DMS153 (cell line): ENCODE measurements around the gene CR1L.
"Not testable (repeated sequence)": the region's sequence is repeated elsewhere in the genome, so short reads cannot be mapped to it uniquely, and the experiment has no call there.

Experiments
- DNase-seq: peaks from one replicate; lab custom pipeline; 2025; lab: John Stamatoyannopoulos, UW

The CR1L gene

DNA sequence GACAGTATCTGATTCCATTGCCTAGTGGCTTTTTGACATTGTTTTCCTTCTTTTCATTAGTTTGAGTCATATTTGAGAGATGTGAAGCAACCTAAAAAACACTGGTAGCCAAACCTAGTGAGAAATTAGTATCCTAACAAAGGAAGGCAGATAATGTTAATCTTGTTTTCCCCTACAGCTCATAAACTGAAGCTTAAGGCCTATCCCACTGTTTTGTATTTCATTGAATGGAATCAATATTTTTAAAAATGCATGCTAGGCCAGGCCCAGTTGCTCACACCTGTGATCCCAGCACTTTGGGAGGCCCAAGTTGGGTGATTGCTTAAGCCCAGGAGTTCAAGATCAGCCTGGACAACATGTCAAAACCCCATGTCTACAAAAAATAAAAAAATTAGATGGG, 1.2 kb downstream of the CR1L start:
- DNase-seq, result no peak

DNA sequence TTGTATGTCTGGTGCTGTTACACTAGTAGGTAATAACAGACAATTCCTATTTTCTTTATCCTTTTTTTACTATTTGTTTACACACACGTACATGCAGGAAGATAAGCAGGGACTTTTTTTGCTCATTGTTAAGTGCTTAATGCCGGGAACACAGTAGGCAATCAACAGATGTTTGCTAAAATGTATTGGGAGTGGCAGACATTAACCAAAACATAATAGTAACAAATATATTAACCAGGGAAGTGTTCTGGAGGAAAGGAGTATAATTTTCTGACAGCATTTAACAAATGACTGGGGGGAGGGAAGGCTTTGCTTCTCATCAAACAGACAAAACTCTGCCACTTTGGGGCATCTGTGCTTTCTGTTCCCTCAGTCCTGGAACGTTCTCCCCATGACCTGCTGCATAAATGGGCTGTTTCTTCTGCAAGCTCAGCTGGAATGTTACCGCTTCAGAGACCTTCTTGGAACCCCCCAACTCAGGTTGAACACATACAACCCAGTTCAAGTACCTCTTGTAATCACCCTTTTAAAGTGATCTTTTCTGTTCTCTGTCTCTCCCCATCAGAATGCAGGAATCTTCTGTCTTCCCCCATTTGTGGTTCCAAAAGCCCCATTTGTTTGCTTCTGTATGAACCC, 2.1 kb downstream of the CR1L start:
- peak; percentile 66 for DNase-seq

DNA sequence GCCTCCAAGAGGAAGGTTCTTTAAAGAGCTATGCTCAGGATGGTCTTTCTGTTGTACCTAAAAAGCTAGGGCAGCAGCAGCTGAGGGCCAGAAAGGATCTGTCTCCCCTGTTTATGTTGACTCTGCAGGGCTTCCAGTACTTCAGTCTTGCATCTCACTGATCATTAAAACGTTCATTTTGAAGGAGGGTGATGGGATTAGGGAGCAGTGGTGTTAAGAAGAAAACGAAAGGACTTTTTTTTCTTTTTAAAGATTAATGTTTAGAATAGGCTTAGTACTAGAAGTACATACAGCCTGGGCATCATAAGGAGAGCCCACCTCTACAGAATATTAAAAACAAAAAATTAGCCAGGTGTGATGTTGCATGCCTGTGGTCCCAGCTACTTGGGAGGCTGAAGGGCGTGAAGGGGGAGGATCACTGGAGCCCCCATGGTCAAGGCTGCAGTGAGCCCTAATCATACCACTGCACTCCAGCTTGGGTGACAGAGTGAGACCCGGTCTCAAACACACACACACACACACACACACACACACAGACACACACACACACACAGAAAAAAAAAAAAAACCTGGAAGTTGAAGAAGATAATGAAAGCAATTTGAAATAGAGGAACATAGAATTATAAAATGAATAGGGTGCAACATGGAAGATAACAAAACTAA, 2.9 kb downstream of the CR1L start:
- DNase-seq, result peak; percentile 25

DNA sequence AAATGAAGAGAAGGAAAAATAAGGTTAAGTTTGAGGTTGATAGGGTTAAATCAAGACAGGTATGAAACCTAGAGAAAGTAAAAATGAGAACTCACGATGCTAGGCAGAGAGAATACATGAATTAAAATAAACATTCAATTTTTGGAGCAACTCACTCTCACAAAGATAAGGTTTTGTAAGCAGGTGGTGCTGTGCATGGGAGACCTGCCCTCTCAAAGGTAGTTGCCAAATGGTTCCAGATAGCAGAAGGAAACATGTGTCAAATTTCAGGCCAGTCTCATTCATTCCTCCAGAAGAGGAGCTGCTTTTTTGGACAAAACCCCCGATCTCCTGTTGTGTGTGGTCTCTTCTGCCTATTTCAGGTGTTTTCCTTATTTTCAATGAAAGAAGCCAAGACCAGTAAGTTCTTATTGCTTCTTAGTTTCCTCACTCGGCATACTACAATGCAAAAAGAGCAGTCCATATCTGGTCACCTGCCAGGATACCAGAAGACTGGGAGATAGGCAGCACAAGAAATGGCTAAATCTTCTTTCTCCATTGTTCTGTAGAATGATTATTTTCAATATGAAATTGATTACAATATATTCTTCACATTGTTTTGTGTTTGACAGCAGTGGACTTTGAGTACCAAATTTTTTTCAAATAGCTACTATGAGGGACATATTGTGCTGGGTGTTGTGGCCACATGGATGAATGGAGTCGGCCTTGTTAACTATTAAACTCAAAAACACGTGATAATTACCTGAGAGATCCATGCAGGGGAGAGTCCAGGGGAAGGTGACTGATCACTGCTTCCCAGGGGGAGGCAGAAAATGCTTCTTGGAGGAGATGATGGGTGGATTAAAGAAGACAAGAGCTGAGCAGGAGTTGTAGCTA, 3.6 kb downstream of the CR1L start:
- DNase-seq, result no peak

DNA sequence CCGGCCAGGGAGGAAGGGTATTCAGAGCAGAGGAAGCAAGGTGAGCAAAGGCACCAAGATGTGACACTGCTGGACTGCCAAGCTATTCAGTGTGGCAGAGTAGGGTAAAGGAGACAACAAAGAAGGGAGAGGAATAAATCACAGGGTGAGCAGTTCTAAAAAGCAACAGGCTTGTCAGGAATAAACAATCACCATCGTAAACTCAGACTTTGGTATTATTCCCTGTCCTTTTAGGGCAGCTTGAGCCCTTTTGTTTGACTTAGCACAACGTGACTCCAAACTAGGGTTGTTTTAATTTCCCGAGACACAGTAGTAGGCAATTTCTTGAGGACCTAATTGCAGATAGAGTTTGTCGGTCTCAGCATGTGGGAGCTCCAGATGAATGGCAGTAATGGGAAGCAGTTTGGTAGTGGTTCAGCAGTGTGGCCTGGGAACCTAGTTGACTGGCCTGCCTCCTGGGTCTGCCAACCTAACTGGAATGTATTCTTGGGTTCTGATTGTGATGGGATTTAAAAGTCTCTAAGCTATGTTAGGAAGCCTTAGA, 4.3 kb downstream of the CR1L start:
- no peak for DNase-seq

DNA sequence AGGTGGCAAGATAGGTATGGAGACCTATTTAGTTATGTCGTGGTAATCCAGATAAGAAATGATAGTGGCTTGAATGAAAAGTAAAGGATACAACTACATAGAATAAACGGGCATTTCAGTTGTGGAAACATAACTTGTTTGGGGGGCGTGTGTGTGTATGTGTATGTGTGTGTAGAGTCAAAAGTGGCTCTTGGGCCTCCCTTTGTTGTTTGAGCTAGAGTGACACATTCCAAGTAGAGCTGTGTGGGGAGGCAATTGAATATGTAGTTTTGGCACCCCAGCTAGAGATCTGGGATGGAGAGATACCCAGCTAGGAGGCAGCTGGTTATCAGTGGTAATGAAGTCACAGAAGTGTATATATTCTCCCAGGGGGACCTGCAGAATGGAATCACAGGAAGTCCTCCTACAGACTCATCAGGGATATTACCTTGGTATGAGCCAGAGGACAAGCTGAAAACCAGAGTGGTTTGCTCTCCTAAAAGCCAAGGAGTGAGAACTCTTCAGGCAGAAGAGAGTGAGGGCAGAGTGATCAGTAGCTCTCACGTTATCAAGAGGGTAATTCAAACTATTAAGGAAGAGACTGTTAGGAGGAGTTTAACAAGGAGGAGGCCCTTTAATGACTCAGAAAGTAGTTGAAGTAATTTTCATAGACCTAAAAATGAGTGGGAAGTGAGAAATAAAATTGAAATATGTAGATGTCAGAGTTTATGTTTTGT, 5.1 kb downstream of the CR1L start:
- DNase-seq, result no peak

DNA sequence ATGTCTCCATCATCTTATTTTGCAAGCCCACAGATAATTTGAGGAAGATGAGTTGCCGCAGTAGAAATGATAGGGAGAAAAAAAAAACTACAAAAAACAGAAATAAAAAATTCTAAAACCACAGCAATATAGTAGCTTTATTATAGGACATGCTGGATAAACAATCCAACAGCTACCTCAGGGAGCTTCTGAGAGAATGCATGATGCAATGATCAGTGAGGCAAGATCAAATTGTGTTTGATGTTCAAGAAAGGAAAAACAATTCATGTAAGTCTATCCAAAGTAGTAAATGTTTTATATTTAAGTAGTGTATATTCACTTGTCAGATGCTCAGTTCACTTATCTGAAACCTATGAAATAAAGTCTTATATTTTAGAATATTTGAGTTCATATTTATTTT, 6.7 kb downstream of the CR1L start:
- DNase-seq, result no peak

DNA sequence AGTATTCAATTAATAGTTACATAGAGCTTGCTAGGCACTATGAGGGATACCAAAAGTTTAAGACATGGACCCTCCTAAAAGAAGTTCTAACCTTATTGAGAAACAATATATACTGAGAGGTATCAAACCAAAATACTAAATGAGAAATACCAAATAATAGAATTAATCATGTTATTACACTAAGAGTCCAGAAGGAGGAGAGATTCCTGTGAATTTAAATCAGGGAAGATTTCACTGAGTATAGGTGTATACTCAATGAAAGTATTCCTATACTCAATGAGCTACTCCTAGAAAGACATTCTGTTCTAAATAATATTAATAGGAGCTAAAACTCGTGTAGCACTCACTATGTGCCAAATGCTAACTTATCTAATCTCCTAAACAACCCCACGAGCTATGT, 9.4 kb downstream of the CR1L start:
- no peak for DNase-seq

DNA sequence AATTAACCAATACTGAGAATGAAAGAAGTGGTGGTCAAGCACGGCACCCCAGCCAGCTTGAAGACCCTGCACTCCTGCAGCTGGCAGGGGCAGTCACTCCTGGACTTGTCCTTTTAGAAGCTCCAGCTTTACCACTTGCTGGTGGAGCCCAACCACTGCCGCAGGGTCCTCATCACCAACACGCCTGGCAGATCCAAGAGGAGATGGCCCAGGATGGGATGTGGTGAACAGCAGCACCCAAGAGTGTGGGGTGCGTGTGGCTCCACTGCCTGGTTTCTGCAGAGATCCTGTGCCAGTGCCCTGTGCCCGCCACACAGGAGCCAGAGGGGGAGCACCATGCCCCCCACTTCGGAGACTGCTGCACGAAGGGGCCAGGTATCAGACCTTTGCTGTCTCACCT, 13.5 kb downstream of the CR1L start:
- no peak for DNase-seq

DNA sequence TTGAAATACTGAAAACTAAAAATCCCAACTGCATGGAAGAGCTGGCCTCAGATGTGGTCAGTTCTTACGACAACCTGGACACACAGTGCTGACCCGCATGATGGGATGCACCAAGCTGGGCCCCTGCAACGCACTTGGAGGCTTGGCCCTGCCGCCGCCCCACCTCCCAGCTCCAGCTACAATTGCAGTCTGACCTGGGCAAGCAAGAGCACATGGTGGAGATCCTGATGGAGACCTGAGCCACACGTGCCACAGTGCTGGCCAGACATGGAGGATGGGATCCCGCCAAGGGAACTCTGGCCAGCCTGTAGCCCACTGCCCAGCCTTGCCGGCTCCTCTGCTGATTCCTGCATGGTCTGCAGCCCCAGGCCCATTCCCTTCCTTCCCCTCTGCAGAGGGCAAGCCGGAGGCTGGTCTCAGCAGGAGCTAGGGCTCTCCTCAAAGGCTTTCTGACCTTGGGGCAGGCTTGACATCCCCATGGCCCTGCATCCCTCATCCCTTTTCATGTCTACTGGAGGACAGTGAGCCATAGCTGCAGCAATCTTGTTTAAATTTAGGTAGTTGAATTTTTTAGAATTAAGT, 14.1 kb downstream of the CR1L start:
- no peak for DNase-seq

DNA sequence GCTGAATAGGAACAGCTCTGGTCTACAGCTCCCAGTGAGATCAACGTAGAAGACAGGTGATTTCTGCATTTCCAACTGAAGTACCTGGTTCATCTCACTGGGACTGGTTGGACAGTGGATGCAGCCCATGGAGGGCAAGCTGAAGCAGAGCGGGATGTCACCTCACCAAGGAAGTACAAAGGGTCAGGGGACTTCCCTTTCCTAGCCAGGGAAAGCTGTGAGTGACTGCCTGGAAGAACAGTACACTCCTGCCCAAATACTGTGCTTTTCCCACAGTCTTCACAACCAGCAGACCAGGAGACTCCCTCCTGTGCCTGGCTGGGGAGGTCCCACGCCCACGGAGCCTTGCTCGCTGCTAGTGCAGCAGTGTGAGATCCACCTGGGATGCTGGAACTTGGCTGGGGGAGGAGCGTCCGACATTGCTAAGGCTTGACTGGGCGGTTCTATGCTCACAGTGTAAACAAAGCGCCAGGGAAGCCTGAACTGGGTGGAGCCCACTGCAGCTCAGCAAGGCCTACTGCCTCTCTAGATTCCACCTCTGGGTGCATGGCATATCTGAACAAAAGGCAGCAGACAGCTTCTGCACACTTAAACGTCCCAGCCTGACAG, 14.7 kb downstream of the CR1L start:
- peak; percentile 48 for DNase-seq

DNA sequence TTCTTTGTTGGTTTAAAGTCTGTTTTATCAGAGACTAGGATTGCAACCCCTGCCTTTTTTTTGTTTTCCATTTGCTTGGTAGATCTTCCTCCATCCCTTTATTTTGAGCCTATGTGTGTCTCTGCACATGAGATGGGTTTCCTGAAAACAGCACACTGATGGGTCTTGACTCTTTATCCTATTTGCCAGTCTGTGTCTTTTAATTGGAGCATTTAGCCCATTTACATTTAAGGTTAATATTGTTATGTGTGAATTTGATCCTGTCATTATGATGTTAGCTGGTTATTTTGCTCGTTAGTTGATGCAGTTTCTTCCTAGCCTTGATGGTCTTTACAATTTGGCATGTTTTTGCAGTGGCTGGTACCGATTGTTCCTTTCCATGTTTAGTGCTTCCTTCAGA, 16.5 kb downstream of the CR1L start:
- DNase-seq, result not testable (repeated sequence)

DNA sequence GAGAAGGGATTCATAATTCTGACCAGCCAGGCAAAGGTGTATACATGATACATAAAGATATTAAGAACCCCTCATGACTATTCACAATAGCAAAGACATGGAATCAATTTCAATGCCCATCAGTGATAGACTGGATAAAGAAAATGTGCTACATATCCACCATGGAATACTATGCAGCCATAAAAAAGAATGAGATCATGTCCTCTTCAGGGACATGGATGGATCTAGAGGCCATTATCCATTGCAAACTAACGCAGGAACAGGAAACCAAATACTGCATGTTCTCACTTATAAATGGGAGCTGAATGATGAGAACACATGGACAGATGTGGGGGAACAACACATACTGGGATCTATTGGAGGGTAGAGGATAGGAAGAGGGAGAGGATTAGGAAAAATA, 21.4 kb downstream of the CR1L start:
- DNase-seq, result no peak

DNA sequence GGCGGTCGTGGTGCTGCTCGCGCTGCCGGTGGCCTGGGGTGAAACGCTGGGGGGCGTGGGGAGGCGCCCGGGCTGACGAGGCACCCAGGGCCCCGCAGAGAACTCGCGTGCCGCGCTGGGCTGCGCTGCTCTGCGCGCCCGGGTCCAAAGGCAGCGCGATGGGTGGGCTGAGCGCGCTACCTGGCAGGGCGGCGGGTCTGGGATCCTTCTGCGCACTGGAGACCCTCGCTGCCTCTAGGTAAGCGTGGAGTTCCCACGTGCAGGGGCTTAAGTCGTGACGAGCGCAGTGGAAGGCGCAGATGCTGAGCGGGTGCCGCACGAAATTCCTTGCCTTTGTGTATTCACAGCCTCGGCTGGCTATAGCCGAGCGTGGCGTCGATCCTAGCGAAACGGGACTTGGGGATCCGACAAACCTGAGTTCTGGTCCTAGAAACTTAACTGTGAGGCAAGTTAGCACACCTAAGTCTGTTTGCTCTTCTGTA, 24.6 kb downstream of the CR1L start:
- no peak for DNase-seq

DNA sequence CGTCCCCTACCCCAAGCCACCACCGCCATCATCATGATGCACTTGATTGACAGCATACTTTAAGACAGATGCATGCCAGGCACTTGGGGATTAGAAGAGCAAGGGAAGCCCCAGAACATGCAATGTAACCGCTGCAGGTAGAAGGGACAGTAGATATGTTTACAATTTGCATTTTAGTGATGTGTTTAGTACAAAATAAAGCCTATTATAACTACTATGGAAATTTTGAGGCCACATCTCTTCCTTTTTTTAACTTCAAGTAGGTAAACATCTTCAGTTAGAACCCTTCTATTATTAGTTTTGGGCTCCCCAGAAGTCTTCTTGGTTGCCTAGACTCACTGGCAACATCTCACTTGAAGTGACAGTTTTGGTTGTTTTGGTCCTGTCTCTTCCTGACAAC, 25.3 kb downstream of the CR1L start:
- no peak for DNase-seq

DNA sequence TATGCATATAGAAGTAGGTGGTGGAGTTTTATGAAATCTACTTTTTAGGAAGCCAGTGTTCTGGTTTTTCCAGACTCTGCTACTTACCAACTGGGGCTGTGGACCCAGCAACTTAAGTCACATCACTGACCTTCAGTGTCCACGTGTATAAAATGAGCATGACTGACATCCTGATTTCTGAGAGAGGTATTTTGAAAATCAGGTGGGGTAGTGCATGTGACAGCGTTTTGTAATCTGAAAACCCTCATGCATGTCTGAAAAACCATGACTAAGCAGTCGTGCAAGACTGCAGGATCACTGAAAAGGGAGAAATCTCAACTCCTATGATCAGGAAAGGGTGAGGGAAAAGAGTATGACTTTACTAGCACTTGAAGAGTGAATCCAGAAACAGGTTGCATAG, 26.1 kb downstream of the CR1L start:
- no peak for DNase-seq

DNA sequence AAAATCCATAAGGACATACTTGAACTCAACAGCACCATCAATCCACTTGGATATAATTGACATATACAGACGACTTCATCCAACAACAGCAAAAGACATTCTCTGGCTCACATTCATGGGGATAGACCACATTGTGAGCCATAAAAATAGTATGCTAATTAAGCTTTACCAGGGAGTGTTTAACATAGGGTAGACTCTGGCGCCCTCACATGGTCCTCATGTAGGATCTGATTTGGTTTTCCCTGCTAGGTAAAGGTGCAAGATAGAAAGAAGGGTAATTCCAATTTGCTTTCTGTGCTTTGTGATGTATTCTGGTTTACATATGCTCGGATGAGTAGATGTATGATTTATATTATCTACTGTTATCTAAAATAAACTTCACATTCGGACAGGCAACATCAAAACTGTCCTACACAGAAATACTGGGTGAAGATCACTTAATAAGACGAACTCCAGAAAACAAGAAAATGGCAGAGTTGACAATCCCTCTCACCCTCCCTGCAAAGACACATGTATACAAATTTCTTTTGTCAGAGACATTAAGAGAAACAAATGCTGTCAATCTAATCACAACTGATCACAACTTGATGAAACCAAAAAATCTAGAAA, 27.7 kb downstream of the CR1L start:
- DNase-seq, result peak; percentile 74

DNA sequence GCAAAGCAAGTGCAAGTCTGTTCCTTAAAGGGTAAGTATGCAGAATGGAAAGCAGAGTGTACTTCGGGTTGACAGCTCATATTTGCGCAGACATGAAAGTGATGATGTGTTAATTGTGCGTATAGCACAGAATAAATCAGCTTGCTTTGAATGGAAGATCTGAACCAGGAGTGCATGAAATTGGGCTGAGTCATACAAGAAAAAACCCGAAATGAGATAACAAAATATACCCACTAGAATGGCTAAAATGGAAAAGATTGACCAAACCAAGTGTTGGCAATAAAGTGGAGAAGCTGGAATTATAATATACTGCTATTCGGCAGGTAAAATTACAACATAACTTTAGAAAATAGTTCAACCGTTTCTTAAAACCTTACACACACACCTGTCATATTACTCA, 28.5 kb downstream of the CR1L start:
- DNase-seq, result no peak

DNA sequence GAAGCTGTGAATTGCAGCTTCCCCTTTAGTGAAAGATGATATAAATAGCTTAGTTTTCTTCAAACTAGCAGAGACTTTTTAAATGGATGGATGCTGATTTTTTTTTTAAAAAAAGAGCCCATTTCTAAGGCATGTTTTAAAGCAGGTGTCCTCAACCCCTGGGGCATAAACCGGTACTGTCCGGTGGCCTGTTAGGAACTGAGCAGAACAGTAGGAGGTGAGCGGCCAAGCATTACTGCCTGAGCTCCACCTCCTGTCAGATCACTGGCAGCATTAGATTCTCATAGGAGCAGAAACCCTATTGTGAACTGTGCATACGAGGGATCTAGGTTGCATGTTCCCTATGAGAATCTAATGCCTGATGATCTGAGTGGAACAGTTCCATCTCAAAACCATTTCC, 31.2 kb downstream of the CR1L start:
- no peak for DNase-seq

DNA sequence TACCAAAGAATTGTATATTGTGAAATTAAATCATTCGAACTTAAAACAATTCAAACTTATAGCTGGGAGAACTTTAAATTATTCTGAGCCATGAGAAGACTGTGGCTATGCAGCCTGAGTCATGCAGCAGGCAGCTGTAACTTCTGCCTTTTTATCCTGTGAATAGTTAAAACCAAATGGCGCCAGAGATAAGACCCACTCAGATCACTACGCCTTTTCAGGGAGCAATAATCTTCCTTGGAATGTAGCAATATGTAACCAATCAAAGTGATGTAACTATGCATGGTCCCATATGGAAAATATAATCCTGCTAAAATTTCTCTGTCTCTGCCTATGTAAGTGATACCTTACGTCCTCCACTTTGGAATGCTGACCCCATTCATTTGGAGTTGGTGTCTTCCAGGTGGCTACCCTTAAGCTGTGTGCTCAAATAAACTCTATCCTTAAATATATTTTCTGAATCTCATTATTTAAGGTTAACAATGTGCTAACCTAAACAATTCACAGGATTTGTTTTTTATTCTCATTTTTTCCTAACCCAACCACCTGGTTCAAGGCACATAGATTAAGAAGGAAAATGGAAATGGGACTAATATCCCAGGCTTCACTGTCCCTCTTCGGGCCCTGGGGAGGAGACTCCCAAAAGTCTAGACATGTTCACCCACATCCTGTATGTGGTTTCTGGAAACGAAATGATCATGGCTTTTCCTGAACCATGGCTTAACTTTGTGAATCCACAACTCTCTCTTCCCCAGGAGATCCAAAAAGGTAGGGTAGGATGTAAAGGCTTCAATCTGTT, 35.9 kb downstream of the CR1L start:
- DNase-seq, result not testable (repeated sequence)
